NCI-H2107 treated with DMSO at 0.1 percent for 48 hours (cell line): ENCODE data around the gene GPR15LG.
"Not testable (repeated sequence)": the region's sequence is repeated elsewhere in the genome, so short reads cannot be mapped to it uniquely, and the experiment has no call there.

Experiments used
- DNase-seq: peaks from one replicate; lab custom pipeline; 2025; ENCODE audit not compliant: unreplicated experiment; lab: John Stamatoyannopoulos, UW

Gene GPR15LG

GRCh38 chr10:84173501-84173929, at the start of gene GPR15LG:
Gene GPR15LG (plus strand): TSS chr10:84173801. CDS start chr10:84173852, 51 bp downstream.
- no peak for DNase-seq

DNA sequence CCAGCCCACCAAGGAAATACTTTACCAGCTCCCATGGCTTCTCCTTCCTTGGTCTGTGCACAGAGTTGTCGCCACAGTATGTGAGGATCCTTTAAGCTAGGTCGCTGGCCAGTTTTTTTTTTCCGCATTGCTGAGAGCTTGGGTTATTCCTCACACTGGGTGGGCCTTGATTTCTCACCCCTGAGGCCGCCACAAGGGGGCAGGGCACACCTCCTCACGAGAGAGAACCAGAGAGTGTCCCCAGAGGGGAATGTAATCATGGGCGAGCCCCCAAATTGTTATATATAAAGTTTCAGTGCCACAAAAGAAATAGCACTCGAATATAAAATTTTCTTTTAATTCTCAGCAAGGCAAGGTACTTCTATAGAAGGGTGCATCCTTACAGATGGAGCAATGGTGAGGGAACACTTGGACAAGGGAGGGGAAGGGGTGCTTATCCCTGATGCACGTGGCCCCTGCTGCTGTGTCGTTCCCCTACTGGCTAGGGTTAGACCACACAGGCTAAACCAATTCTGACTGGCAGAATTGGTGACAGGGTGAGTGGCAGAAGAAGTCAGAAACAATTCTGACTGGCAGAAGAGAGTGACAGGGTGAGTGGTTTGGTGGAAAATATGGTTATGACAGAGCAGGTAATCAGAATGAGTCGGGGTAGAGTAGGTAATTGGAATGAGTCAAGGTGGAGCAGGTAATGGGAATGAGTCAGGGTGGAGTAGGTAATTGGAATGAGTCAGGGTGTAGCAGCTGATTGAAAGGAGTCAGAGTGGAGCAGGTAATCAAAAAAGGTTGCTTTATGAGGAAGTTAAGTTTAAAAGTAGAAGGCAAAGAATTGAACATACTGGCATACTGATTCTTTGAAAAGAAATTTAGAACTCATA, 47.5 kb upstream of the GPR15LG start:
- DNase-seq = not testable (repeated sequence)

- DNase-seq = no peak
These were observed 46.8 kb upstream of the GPR15LG start for GRCh38 chr10:84126785-84127167.

DNA sequence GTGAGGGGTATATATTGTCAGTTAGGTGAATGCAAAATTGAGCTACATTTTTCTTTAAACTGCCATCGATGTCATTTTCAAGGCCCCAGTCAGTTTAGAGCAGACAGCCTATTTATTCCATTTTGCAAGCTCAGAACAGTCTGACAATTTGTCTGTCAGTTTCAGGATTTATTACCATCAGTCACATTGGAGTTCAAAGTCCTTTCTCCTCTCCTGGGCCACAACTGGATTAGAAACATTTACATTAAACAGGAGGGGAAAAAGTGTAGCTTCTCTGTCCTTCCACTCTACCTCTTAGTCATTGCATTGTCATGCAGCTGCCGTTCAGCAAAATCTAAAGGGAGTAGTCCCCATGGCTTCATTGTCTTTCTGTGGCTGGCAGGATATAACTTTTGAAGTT, 37.8 kb upstream of the GPR15LG start:
- no peak for DNase-seq

GRCh38 chr10:84137811-84138210, 35.8 kb upstream of the GPR15LG start:
- DNase-seq = no peak

GRCh38 chr10:84138478-84139125, 35.0 kb upstream of the GPR15LG start:
- DNase-seq = peak; percentile 16

GRCh38 chr10:84139126-84140035, 34.2 kb upstream of the GPR15LG start, which contains the start of gene GHITM:
Gene GHITM (plus strand): TSS chr10:84139509. CDS start chr10:84141501, 1,992 bp downstream.
- DNase-seq = peak; percentile 74

GRCh38 chr10:84140036-84140379, 33.6 kb upstream of the GPR15LG start:
- no peak for DNase-seq

DNA sequence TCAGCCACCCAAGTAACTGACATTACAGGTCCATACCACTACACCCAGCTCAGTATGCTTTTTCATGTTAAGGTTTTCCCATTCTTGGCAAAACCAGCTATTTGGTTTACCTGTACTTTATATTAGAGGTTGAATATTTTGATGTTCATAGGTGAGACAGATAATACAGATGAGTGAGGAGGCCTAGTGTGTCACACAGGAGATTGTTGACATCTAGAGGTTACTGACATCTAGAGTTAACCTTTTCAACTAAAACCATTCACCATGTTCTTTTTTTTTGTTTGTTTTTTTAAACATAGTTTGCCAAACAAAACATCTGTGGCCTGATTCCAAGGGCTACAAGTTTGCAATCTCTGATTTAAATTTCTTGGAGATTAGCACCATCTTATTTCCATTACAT, 26.3 kb upstream of the GPR15LG start:
- no peak for DNase-seq

GRCh38 chr10:84148006-84148597, 25.5 kb upstream of the GPR15LG start:
- not testable (repeated sequence) for DNase-seq

DNA sequence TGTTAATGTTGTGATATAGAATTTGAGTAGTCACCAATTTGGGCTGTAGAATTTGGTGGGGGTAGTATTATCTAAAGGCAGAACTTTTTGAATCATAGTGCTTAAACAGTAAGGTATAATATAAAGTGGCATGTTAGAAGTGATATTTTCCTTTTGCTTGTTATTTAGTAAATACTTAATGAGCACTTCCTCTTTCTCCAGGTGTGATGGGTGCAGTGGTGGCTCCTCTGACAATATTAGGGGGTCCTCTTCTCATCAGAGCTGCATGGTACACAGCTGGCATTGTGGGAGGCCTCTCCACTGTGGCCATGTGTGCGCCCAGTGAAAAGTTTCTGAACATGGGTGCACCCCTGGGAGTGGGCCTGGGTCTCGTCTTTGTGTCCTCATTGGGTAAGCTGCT, 23.7 kb upstream of the GPR15LG start:
- no peak for DNase-seq

GRCh38 chr10:84152769-84153168, 20.8 kb upstream of the GPR15LG start:
- no peak for DNase-seq

- no peak for DNase-seq
These were observed 18.1 kb upstream of the GPR15LG start for GRCh38 chr10:84155521-84155920.

- no peak for DNase-seq
These were observed 17.6 kb upstream of the GPR15LG start for GRCh38 chr10:84156009-84156408.

- DNase-seq = no peak
These were observed 16.8 kb upstream of the GPR15LG start for GRCh38 chr10:84156768-84157167.

DNA sequence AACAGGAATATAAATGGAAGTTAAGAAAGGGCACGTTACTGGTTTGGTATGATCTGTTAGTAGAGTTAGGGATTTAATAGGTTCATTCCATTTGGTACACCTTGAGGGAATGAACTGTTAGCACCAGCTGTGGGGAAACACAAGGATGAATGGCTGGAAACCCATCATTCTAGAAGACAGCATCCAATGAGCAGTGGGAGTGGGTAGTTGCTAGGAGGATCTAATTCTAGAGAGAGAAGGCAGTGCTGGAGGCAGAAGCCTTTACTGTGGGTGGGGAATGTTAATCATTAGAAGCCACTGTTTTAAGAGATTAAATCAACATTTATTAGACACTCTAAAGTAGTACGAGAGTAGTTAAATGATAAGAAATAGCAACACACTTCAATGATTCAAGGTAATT, 15.5 kb upstream of the GPR15LG start:
- no peak for DNase-seq

GRCh38 chr10:84158550-84158949, 15.1 kb upstream of the GPR15LG start:
- no peak for DNase-seq

DNA sequence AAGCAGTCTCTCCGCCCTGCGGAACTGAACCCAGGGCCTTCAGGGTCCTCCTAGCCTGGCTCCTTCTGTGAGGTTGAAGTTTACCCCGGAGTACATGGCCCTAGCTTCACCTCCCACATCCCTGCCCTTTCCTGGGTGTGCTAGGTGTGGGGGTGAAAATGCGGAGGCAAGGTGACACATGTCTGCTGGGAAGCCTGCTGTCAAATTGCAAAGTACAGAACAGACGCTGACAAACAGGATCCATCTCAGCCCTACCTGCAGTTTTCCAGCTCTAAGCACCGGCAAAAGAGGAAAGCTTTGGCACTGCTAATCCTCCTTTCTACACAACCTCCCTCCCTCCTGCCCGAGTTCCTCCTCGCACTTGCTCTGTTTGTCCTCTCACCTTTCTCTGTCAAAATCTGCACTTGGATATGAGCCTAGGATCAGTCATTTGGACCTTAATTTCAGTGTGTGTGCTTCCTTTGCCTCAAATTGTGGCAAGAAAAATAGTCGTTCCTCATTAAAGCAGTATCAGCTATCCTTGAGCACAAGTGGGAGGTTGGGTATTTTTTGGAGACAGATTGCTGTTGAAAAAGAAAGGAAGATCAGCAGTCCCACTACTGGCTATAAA, 14.4 kb upstream of the GPR15LG start:
- no peak for DNase-seq

DNA sequence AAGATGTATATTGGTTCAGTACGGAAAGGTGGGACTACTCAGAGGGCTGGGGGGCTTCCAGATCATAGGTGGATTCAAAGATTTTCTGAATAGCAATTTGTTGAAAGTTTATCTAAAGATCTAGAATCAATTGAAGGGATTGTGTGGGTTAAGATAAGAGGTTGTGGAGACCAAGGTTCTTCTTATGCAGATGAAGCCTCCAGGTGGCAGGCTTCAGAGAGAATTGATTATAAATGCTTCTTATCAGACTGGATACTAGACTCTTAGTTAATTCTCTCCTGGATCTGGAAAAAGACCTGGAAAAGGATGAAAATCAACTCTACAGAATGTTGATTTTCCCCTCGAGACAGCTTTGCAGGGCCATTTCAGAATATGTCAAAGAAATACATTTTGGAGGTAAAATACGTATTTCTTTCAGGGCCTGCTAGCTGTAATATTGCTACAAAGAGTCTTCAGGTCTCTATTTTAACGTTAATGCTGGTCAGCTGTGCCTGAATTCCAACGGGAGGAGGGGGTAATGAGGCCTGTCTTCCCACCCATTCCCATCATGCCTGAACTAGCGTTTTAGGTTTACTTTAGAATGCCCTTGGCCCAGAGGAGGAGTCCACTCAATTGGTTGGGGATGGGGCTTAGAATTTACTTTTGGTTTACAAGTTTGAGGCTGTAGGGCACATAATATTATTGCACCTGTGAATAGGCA, 12.8 kb upstream of the GPR15LG start:
- no peak for DNase-seq

DNA sequence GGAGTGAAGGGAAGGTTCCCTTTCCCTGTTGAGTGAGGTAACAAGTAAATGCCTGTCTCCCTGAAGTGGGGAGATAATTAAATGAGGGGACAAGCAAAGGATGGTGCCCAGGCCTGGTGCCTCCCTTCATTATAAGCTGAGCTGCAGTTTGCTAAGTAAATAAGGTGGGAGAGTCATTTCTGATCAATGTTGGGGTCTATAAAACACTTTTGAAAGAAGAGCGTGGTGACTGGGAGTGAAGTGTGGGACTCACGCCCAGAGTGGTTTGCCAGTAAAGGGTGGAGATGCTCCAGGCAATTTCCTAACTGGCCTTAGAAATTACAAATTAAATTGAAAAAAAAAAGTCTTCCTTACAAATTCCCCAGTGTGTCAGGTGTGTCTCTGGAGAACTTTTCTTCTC, 9.6 kb upstream of the GPR15LG start:
- no peak for DNase-seq
